Measurements from ENCODE around the gene RASA3.

GRCh38 chr13:113945857-113946408 lies 186.5 kb downstream of the RASA3 start:
- TF ChIP-seq, protein P1, sequence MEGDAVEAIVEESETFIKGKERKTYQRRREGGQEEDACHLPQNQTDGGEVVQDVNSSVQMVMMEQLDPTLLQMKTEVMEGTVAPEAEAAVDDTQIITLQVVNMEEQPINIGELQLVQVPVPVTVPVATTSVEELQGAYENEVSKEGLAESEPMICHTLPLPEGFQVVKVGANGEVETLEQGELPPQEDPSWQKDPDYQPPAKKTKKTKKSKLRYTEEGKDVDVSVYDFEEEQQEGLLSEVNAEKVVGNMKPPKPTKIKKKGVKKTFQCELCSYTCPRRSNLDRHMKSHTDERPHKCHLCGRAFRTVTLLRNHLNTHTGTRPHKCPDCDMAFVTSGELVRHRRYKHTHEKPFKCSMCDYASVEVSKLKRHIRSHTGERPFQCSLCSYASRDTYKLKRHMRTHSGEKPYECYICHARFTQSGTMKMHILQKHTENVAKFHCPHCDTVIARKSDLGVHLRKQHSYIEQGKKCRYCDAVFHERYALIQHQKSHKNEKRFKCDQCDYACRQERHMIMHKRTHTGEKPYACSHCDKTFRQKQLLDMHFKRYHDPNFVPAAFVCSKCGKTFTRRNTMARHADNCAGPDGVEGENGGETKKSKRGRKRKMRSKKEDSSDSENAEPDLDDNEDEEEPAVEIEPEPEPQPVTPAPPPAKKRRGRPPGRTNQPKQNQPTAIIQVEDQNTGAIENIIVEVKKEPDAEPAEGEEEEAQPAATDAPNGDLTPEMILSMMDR (conservative IDR thresholded peaks at IDR 0.05; ENCODE audit: low read length), result no peak
- TF ChIP-seq EZH2phosphoT487 (IDR thresholded peaks at IDR 0.05; ENCODE audit: borderline replicate concordance), result no peak
